ENCODE data around the gene FOXP1. TPM values are rescaled to one million over a fixed set of nuclear protein-coding genes. Genes with fewer than 3 reads are reported as not detected.

The FOXP1 gene
- polyA plus RNA-seq, 1 donor from 2014 or later, result 5.6 TPM

DNA sequence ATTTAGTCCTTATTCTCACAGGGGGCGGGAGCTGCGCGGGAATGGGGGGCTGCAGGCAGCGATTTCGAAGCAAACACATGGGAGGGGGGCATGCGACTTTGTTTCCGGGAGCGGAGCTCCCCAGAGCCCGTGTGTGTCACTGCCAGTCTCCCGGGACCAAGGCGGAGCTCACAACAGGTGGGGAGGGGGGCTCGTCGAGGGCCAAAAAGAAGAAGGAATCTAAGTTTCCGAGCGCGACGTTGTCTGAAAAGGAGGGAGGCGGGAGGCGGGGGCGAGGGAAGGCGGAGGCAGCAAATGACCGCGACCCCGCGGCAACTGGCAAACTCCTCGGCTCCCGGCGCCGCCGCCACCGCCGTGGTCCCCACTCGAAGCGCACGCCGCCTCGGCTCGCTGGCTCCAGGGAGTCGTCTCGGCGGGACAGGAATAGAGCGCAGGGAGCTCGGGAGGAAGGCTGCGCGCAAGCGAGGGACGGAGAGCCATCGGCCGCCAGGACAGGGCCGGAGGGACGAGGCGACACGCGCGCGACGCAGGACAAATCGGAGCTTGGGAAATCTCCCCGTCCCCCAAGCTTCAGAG lies 1.4 kb downstream of the FOXP1 start:
- Histone ChIP-seq H2AFZ (ENCODE audit: low read depth, low read length) (no peak overlapping the region), H3K9me2 (ENCODE audit: insufficient read depth, low read length) (no peaks in the 10 kb centered on the region), H3K27ac (ENCODE audit: low read length) (no peak overlapping the region), H3K9me3 (ENCODE audit: low read length) (no peaks in the 10 kb centered on the region), H3F3A (ENCODE audit: insufficient read depth, low read length, poor library complexity, severe bottlenecking) (peaks cover 9% of the 10 kb centered on the region), H3K36me3 (ENCODE audit: insufficient read depth, low read length) (no peaks in the 10 kb centered on the region), H3K79me2 (replicated peaks; ENCODE audit: insufficient read depth, low read length) (no peaks in the 10 kb centered on the region), H4K20me1 (ENCODE audit: insufficient read depth) (no peaks in the 10 kb centered on the region), H3K4me3 (ENCODE audit: low read length) (peak overlapping the region; percentile 84), H3K27me3 (ENCODE audit: insufficient read depth, low read depth, low read length) (peaks cover 26% of the 10 kb centered on the region), H3K4me2 (ENCODE audit: low read length) (peak overlapping the region; percentile 82), H3K9ac (ENCODE audit: low read length) (peak overlapping the region; percentile 66)
- TF ChIP-seq EZH2 (IDR thresholded peaks at IDR 0.05; ENCODE audit: borderline replicate concordance, insufficient read depth, low read length, poor library complexity, severe bottlenecking) (no peak), REST (IDR thresholded peaks at IDR 0.05; ENCODE audit: borderline replicate concordance) (no peak), TAF1 (IDR thresholded peaks at IDR 0.05; ENCODE audit: low read depth) (no peak), EP300 (conservative IDR thresholded peaks at IDR 0.05; ENCODE audit: poor library complexity, severe bottlenecking) (no peak), POLR2AphosphoS5 (IDR thresholded peaks at IDR 0.05) (peak; percentile 36), RAD21 (conservative IDR thresholded peaks at IDR 0.05) (peak; percentile 51), MXI1 (conservative IDR thresholded peaks at IDR 0.05; ENCODE audit: poor library complexity, severe bottlenecking) (peak; percentile 23), SMC3 (conservative IDR thresholded peaks at IDR 0.05; ENCODE audit: poor library complexity) (peak; percentile 23)
- TF ChIP-seq, protein P1, sequence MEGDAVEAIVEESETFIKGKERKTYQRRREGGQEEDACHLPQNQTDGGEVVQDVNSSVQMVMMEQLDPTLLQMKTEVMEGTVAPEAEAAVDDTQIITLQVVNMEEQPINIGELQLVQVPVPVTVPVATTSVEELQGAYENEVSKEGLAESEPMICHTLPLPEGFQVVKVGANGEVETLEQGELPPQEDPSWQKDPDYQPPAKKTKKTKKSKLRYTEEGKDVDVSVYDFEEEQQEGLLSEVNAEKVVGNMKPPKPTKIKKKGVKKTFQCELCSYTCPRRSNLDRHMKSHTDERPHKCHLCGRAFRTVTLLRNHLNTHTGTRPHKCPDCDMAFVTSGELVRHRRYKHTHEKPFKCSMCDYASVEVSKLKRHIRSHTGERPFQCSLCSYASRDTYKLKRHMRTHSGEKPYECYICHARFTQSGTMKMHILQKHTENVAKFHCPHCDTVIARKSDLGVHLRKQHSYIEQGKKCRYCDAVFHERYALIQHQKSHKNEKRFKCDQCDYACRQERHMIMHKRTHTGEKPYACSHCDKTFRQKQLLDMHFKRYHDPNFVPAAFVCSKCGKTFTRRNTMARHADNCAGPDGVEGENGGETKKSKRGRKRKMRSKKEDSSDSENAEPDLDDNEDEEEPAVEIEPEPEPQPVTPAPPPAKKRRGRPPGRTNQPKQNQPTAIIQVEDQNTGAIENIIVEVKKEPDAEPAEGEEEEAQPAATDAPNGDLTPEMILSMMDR (IDR thresholded peaks at IDR 0.05; ENCODE audit: poor library complexity, severe bottlenecking), result no peak

DNA sequence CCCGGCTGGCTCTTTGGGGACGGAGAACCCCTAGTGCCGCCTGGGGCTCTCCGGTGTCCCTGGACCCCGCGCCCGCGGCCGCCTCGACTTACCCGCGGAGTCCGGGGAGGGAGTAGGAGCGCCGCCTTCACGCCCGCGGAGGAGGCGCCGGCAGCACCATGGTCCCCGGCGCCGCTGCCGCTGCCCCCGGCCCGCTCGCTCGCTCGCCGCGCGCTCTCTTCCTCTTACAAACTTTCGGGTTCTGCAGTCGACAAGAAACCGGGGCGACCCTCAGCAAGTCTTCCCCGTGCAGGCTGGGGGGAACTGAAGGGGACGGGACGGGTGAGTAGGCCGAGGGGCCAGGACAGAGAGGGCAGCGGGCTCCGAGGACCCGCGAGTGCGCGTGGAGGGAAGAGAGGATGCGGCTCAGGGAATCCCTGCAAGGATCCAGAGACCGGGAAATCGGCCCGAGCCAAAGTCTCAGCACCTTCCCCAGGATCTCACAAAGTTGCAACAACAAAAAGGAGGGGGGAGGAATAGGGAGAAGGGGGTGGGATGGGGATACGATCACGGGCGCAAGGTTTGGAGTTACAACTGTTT lies 2.0 kb downstream of the FOXP1 start:
- no peak overlapping the region for H2AFZ ChIP-seq (ENCODE audit: low read depth, low read length)
- H3F3A ChIP-seq (ENCODE audit: insufficient read depth, low read length, poor library complexity, severe bottlenecking), result peaks cover 9% of the 10 kb centered on the region
- TF ChIP-seq, protein P1 (IDR thresholded peaks at IDR 0.05; ENCODE audit: poor library complexity, severe bottlenecking), result no peak
- TF ChIP-seq POLR2AphosphoS5 (IDR thresholded peaks at IDR 0.05) (no peak), MXI1 (conservative IDR thresholded peaks at IDR 0.05; ENCODE audit: poor library complexity, severe bottlenecking) (no peak), EP300 (conservative IDR thresholded peaks at IDR 0.05; ENCODE audit: poor library complexity, severe bottlenecking) (no peak), EZH2 (IDR thresholded peaks at IDR 0.05; ENCODE audit: borderline replicate concordance, insufficient read depth, low read length, poor library complexity, severe bottlenecking) (no peak), RAD21 (conservative IDR thresholded peaks at IDR 0.05) (peak; percentile 40), REST (IDR thresholded peaks at IDR 0.05; ENCODE audit: borderline replicate concordance) (no peak), SMC3 (conservative IDR thresholded peaks at IDR 0.05; ENCODE audit: poor library complexity) (peak; percentile 22), TAF1 (IDR thresholded peaks at IDR 0.05; ENCODE audit: low read depth) (no peak)
- no peaks in the 10 kb centered on the region for H4K20me1 ChIP-seq (ENCODE audit: insufficient read depth)
- peak overlapping the region; percentile 84 for H3K4me3 ChIP-seq (ENCODE audit: low read length)
- H3K27me3 ChIP-seq (ENCODE audit: insufficient read depth, low read depth, low read length), result peaks cover 26% of the 10 kb centered on the region
- peak overlapping the region; percentile 66 for H3K9ac ChIP-seq (ENCODE audit: low read length)
- no peaks in the 10 kb centered on the region for H3K9me2 ChIP-seq (ENCODE audit: insufficient read depth, low read length)
- H3K4me2 ChIP-seq (ENCODE audit: low read length), result peak overlapping the region; percentile 82
- no peaks in the 10 kb centered on the region for H3K9me3 ChIP-seq (ENCODE audit: low read length)
- H3K36me3 ChIP-seq (ENCODE audit: insufficient read depth, low read length), result no peaks in the 10 kb centered on the region
- H3K27ac ChIP-seq (ENCODE audit: low read length), result no peak overlapping the region
- peaks cover 5% of the 10 kb centered on the region for H3K79me2 ChIP-seq (replicated peaks; ENCODE audit: insufficient read depth, low read length)
